NB4 (cell line): ENCODE data around the gene SCN1A.

Source experiments
- CTCF ChIP-seq: IDR thresholded peaks from one replicate; pipeline ENCODE4 v1.5.1; 2012; ENCODE audit warnings: low read depth, low read length
- POLR2A ChIP-seq: IDR thresholded peaks from 2 replicates; pipeline ENCODE4 v1.6.1; 2011; ENCODE audit warnings: mild to moderate bottlenecking; ENCODE audit not compliant: insufficient read length; ENCODE audit errors: extremely low read depth

DNA sequence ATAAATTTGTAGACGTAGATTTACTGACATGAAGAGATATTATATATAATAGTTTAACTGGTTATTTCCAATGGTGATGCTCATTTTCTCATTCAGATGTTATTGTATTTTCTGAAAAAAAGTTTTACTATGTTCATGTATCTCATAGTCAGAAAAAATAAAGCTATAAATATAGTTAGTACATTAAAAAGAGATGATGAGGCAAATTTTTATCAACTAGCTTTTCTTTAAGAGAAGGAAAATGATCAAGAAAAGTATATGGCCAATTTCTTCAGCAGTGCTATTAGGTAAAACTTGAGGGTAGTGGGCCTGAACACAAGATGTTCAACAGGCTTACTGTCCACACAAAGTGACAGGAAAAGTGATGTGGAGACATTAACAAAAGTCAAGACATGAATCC is 186.0 kb downstream of the SCN1A start:
- TF ChIP-seq CTCF (no peak), POLR2A (no peak)
